ENCODE data around the gene CAPN11.

- no peak for TF ChIP-seq CTCF (conservative IDR thresholded peaks at IDR 0.05; ENCODE audit: low read length)
- TF ChIP-seq EZH2phosphoT487 (IDR thresholded peaks at IDR 0.05; ENCODE audit: borderline replicate concordance, low read depth, low read length), result no peak
Measured at GRCh38 chr6:44190715-44191114, 32.1 kb downstream of the CAPN11 start.

All from OCI-LY7 (cell line).